Trophoblast cell (in vitro differentiated cells and primary cell): ENCODE measurements around the gene MYH3.

Experiments
- DNase-seq, 2 donors: peaks; one replicate each; pipeline ENCODE4 v3.0.0-alpha.2; 2016
- H2AFZ ChIP-seq: 2 replicates; pipeline ENCODE4 v1.6.1; 2013; ENCODE audit warnings: low read length, moderate library complexity, mild to moderate bottlenecking; ENCODE audit not compliant: insufficient read depth, poor library complexity
- H2AK5ac ChIP-seq: 2 replicates; pipeline ENCODE4 v1.6.1; 2013; ENCODE audit warnings: mild to moderate bottlenecking, low read length
- H2BK120ac ChIP-seq: 2 replicates; pipeline ENCODE4 v1.6.1; 2013; ENCODE audit warnings: low read length, mild to moderate bottlenecking, moderate library complexity; ENCODE audit not compliant: insufficient read depth, poor library complexity
- H2BK12ac ChIP-seq: 2 replicates; pipeline ENCODE4 v1.6.1; 2013; ENCODE audit warnings: mild to moderate bottlenecking, low read length, moderate library complexity
- H2BK5ac ChIP-seq: 2 replicates; pipeline ENCODE4 v1.6.1; 2013; ENCODE audit warnings: low read length, low read depth, moderate library complexity, mild to moderate bottlenecking; ENCODE audit not compliant: poor library complexity
- H3K14ac ChIP-seq: 2 replicates; pipeline ENCODE4 v1.6.1; 2013; ENCODE audit warnings: mild to moderate bottlenecking, low read length
- H3K18ac ChIP-seq: 2 replicates; pipeline ENCODE4 v1.6.1; 2013; ENCODE audit warnings: mild to moderate bottlenecking, low read length
- H3K23ac ChIP-seq: 2 replicates; pipeline ENCODE4 v1.6.1; 2013; ENCODE audit warnings: low read length
- H3K27ac ChIP-seq: 2 replicates; pipeline ENCODE4 v1.5.1; 2013; ENCODE audit warnings: low read depth, mild to moderate bottlenecking, inconsistent platforms, low read length, moderate library complexity
- H3K27me3 ChIP-seq: 2 replicates; pipeline ENCODE4 v1.6.1; 2013; ENCODE audit warnings: inconsistent platforms, mild to moderate bottlenecking, low read length, moderate library complexity; ENCODE audit not compliant: insufficient read depth
- H3K36me3 ChIP-seq, 2 experiments: 1 replicate in 1 of 2; 2 replicates in 1 of 2; pipeline ENCODE4 v1.6.1; 2013; ENCODE audit warnings: low read length in 2 of 2, mild to moderate bottlenecking in 2 of 2, moderate library complexity in 1 of 2; ENCODE audit not compliant: insufficient read depth in 2 of 2, control insufficient read depth in 1 of 2
- H3K4ac ChIP-seq: 2 replicates; pipeline ENCODE4 v1.6.1; 2013; ENCODE audit warnings: low read depth, mild to moderate bottlenecking, low read length, moderate library complexity
- H3K4me1 ChIP-seq, 2 experiments: 1 replicate in 1 of 2; 2 replicates in 1 of 2; pipeline ENCODE4 v1.6.1; 2013; ENCODE audit warnings: low read length in 2 of 2, mild to moderate bottlenecking in 2 of 2, moderate library complexity in 1 of 2; ENCODE audit not compliant: insufficient read depth in 2 of 2, control insufficient read depth in 1 of 2
- H3K4me2 ChIP-seq: 2 replicates; pipeline ENCODE4 v1.6.1; 2013; ENCODE audit warnings: inconsistent platforms, mild to moderate bottlenecking, low read length, moderate library complexity
- H3K4me3 ChIP-seq: 2 replicates; pipeline ENCODE4 v1.5.1; 2013; ENCODE audit warnings: mild to moderate bottlenecking, low read depth, low read length, inconsistent platforms
- H3K79me1 ChIP-seq: one replicate; pipeline ENCODE4 v1.6.1; 2013; ENCODE audit warnings: low read length
- H3K79me2 ChIP-seq: 2 replicates; pipeline ENCODE4 v1.6.1; 2013; ENCODE audit warnings: low read length, mild to moderate bottlenecking; ENCODE audit not compliant: control insufficient read depth, insufficient read depth, poor library complexity
- H3K9ac ChIP-seq: 2 replicates; pipeline ENCODE4 v1.6.1; 2013; ENCODE audit warnings: mild to moderate bottlenecking, low read length
- H3K9me3 ChIP-seq: 2 replicates; pipeline ENCODE4 v1.6.1; 2013; ENCODE audit warnings: low read depth, mild to moderate bottlenecking, control low read depth, inconsistent platforms, low read length; ENCODE audit not compliant: insufficient read depth
- H4K12ac ChIP-seq: 2 replicates; pipeline ENCODE4 v1.6.1; 2013; ENCODE audit warnings: low read depth, mild to moderate bottlenecking, low read length, moderate library complexity
- H4K8ac ChIP-seq: 2 replicates; pipeline ENCODE4 v1.6.1; 2013; ENCODE audit warnings: low read depth, mild to moderate bottlenecking, low read length, moderate library complexity
- H4K91ac ChIP-seq: one replicate; pipeline ENCODE4 v1.6.1; 2013; ENCODE audit warnings: low read depth, mild to moderate bottlenecking, low read length, moderate library complexity
- WGBS: extraction: QIAGEN DNeasy Blood & Tissue Kit; methylation state at CpG from one replicate; pipeline ENCODE4 v1.1.7; 2013; ENCODE audit warnings: missing lambda C conversion rate; ENCODE audit not compliant: insufficient read length, insufficient coverage; ENCODE audit errors: extremely low coverage; 5-methylcytosine and 5-hydroxymethylcytosine counted together

The MYH3 gene

GRCh38 chr17:10612957-10613744, 44.0 kb downstream of the MYH3 start:
- Histone ChIP-seq H4K91ac (no peak overlapping the region), H4K12ac (no peak overlapping the region), H2AFZ (no peak overlapping the region), H4K8ac (no peak overlapping the region), H3K4me3 (no peak overlapping the region), H3K79me2 (no peaks in the 10 kb centered on the region), H3K4me2 (no peak overlapping the region), H3K79me1 (no peaks in the 10 kb centered on the region), H3K27me3 (no peaks in the 10 kb centered on the region), H2BK120ac (no peak overlapping the region), H3K23ac (no peak overlapping the region), H3K18ac (no peak overlapping the region), H3K14ac (no peak overlapping the region), H3K9ac (no peak overlapping the region), H3K36me3 (no peaks in the 10 kb centered on the region), H2BK12ac (no peak overlapping the region), H3K4ac (no peak overlapping the region), H2BK5ac (no peak overlapping the region), H3K27ac (no peak overlapping the region), H2AK5ac (no peak overlapping the region), H3K4me1 (no peaks in the 10 kb centered on the region), H3K9me3 (no peaks in the 10 kb centered on the region)
- DNase-seq = peak in 1 of 2 donors; percentile 26
- no CpG with 5 or more reads among the region's 6 CpGs for WGBS

GRCh38 chr17:10610884-10611283, 46.2 kb downstream of the MYH3 start:
- no peaks in the 10 kb centered on the region for H3K9me3 ChIP-seq
- H2AFZ ChIP-seq = no peak overlapping the region
- H3K27ac ChIP-seq = no peak overlapping the region
- no peak overlapping the region for H3K18ac ChIP-seq
- no peaks in the 10 kb centered on the region for H3K4me1 ChIP-seq
- H3K79me2 ChIP-seq = no peaks in the 10 kb centered on the region
- no peak overlapping the region for H2BK120ac ChIP-seq
- no peak overlapping the region for H2BK12ac ChIP-seq
- H4K91ac ChIP-seq = no peak overlapping the region
- no peak overlapping the region for H2AK5ac ChIP-seq
- no CpG with 5 or more reads among the region's 8 CpGs for WGBS
- H3K14ac ChIP-seq = no peak overlapping the region
- no peaks in the 10 kb centered on the region for H3K36me3 ChIP-seq
- H3K23ac ChIP-seq = no peak overlapping the region
- H2BK5ac ChIP-seq = no peak overlapping the region
- no peak overlapping the region for H3K4me3 ChIP-seq
- no peak overlapping the region for H3K9ac ChIP-seq
- no peaks in the 10 kb centered on the region for H3K79me1 ChIP-seq
- DNase-seq = no peak
- no peak overlapping the region for H4K12ac ChIP-seq
- H3K27me3 ChIP-seq = no peaks in the 10 kb centered on the region
- H4K8ac ChIP-seq = no peak overlapping the region
- no peak overlapping the region for H3K4me2 ChIP-seq
- no peak overlapping the region for H3K4ac ChIP-seq

- no CpG with 5 or more reads among the region's 5 CpGs for WGBS
- H3K4ac ChIP-seq = no peak overlapping the region
- no peak overlapping the region for H2BK120ac ChIP-seq
- H4K91ac ChIP-seq = no peak overlapping the region
- no peak overlapping the region for H3K4me2 ChIP-seq
- no peak overlapping the region for H4K8ac ChIP-seq
- H2BK5ac ChIP-seq = no peak overlapping the region
- H3K14ac ChIP-seq = no peak overlapping the region
- no peak overlapping the region for H3K9ac ChIP-seq
- DNase-seq = no peak
- no peak overlapping the region for H3K27ac ChIP-seq
- H3K23ac ChIP-seq = no peak overlapping the region
- H3K4me3 ChIP-seq = no peak overlapping the region
- H3K27me3 ChIP-seq = no peaks in the 10 kb centered on the region
- H4K12ac ChIP-seq = no peak overlapping the region
- H3K36me3 ChIP-seq = no peaks in the 10 kb centered on the region
- no peaks in the 10 kb centered on the region for H3K4me1 ChIP-seq
- H3K9me3 ChIP-seq = no peaks in the 10 kb centered on the region
- no peak overlapping the region for H3K18ac ChIP-seq
- H3K79me1 ChIP-seq = no peaks in the 10 kb centered on the region
- no peak overlapping the region for H2AFZ ChIP-seq
- no peak overlapping the region for H2BK12ac ChIP-seq
- H2AK5ac ChIP-seq = no peak overlapping the region
- H3K79me2 ChIP-seq = no peaks in the 10 kb centered on the region
Measured at GRCh38 chr17:10608244-10608643, 48.9 kb downstream of the MYH3 start.

- H3K4me2 ChIP-seq = no peak overlapping the region
- no peaks in the 10 kb centered on the region for H3K36me3 ChIP-seq
- no peak overlapping the region for H3K4ac ChIP-seq
- H3K4me1 ChIP-seq = no peaks in the 10 kb centered on the region
- no peak overlapping the region for H3K23ac ChIP-seq
- H3K27ac ChIP-seq = no peak overlapping the region
- no peak overlapping the region for H3K4me3 ChIP-seq
- H3K9ac ChIP-seq = no peak overlapping the region
- no peak overlapping the region for H3K18ac ChIP-seq
- no peak overlapping the region for H2BK12ac ChIP-seq
- no peak overlapping the region for H4K12ac ChIP-seq
- no peak overlapping the region for H2AFZ ChIP-seq
- no peaks in the 10 kb centered on the region for H3K79me2 ChIP-seq
- H4K8ac ChIP-seq = no peak overlapping the region
- no CpG with 5 or more reads among the region's 3 CpGs for WGBS
- DNase-seq = no peak
- no peaks in the 10 kb centered on the region for H3K9me3 ChIP-seq
- H3K14ac ChIP-seq = no peak overlapping the region
- H2BK5ac ChIP-seq = no peak overlapping the region
- H2AK5ac ChIP-seq = no peak overlapping the region
- H2BK120ac ChIP-seq = no peak overlapping the region
- no peaks in the 10 kb centered on the region for H3K79me1 ChIP-seq
- H4K91ac ChIP-seq = no peak overlapping the region
- no peaks in the 10 kb centered on the region for H3K27me3 ChIP-seq
Measured at GRCh38 chr17:10606110-10606509, 51.0 kb downstream of the MYH3 start.
